H1 (cell line): Measurements from ENCODE around the gene FGD5. TPM values are rescaled to one million over a fixed set of nuclear protein-coding genes. Genes with fewer than 3 reads are reported as not detected.
A peak's percentile ranks its signal among the peaks of the same experiment; 100 is the strongest.

Experiments
- CTCF ChIA-PET: fragments of 300-600 bp; sonication (Branson Sonifier 250); formaldehyde crosslinking; loops from one replicate; lab custom pipeline; 2021; ENCODE audit not compliant: partially characterized antibody; lab: Charles Lee
- POLR2A ChIA-PET: fragments of 300-600 bp; sonication (Branson Sonifier 250); formaldehyde crosslinking; loops from one replicate; lab custom pipeline; 2021; ENCODE audit warnings: inconsistent platforms; ENCODE audit not compliant: partially characterized antibody; lab: Charles Lee
- DNase-seq, 2 experiments: peaks; one replicate each; pipeline versions ENCODE4 v3.0.0 to v3.0.0-alpha.2; 2010 to 2022; ENCODE audit warnings: low spot score in 2 of 2, low read depth in 1 of 2, mixed read lengths in 1 of 2
- FAIRE-seq: peaks from 2 replicates; lab custom pipeline; 2011; peaks lifted over from hg19 to GRCh38; lab: Jason Lieb, UNC
- H2AFZ ChIP-seq: 2 replicates; pipeline ENCODE4 v1.8.1; 2012; ENCODE audit warnings: low read length, inconsistent platforms
- H2AK5ac ChIP-seq: 2 replicates; pipeline ENCODE4 v1.6.1; 2013; ENCODE audit warnings: low read depth, low read length
- H2BK120ac ChIP-seq: replicated peaks from 2 replicates; pipeline ENCODE3; 2013; ENCODE audit warnings: low read depth, low read length, inconsistent platforms
- H2BK12ac ChIP-seq: 2 replicates; pipeline ENCODE4 v1.6.1; 2013; ENCODE audit warnings: low read depth, low read length
- H2BK15ac ChIP-seq: 2 replicates; pipeline ENCODE4 v1.6.1; 2013; ENCODE audit warnings: low read length
- H2BK20ac ChIP-seq: 2 replicates; pipeline ENCODE4 v1.6.1; 2013; ENCODE audit warnings: low read length
- H2BK5ac ChIP-seq: 2 replicates; pipeline ENCODE4 v1.6.1; 2013; ENCODE audit warnings: low read depth, low read length
- H3K14ac ChIP-seq: 2 replicates; pipeline ENCODE4 v1.6.1; 2013; ENCODE audit warnings: inconsistent platforms; ENCODE audit not compliant: insufficient read length
- H3K18ac ChIP-seq: 2 replicates; pipeline ENCODE4 v1.6.1; 2013; ENCODE audit warnings: low read length; ENCODE audit errors: extremely low read depth
- H3K23ac ChIP-seq: 2 replicates; pipeline ENCODE4 v1.6.1; 2013; ENCODE audit warnings: inconsistent platforms; ENCODE audit not compliant: insufficient read length
- H3K23me2 ChIP-seq: 2 replicates; pipeline ENCODE4 v1.6.1; 2013; ENCODE audit warnings: low read depth, low read length
- H3K27ac ChIP-seq: 2 replicates; pipeline ENCODE4 v1.6.1; 2011; ENCODE audit warnings: low read depth, low read length, inconsistent platforms
- H3K27me3 ChIP-seq, 4 experiments: replicated peaks in 1 of 4; 1 replicate in 1 of 4; 2 replicates in 3 of 4; pipeline versions ENCODE4 v1.6.1 to v1.8.1; 2011 to 2013; ENCODE audit warnings: low read length in 3 of 4, mild to moderate bottlenecking in 3 of 4, inconsistent platforms in 2 of 4, mixed read lengths in 2 of 4, moderate library complexity in 1 of 4; ENCODE audit not compliant: control insufficient read depth in 3 of 4, insufficient read depth in 3 of 4; ENCODE audit errors: extremely low read depth in 1 of 4
- H3K36me3 ChIP-seq, 4 experiments: 2 replicates each; pipeline versions ENCODE4 v1.6.1 to v1.8.1; 2011 to 2013; ENCODE audit warnings: mild to moderate bottlenecking in 4 of 4, low read length in 3 of 4, moderate library complexity in 2 of 4, control low read depth in 1 of 4, inconsistent platforms in 1 of 4; ENCODE audit not compliant: insufficient read depth in 4 of 4, control insufficient read depth in 2 of 4
- H3K4ac ChIP-seq: replicated peaks from 2 replicates; pipeline ENCODE3; 2013; ENCODE audit warnings: low read length, low read depth, mixed read lengths, inconsistent platforms; ENCODE audit not compliant: insufficient read length
- H3K4me1 ChIP-seq, 4 experiments: replicated peaks in 1 of 4; 1 replicate in 1 of 4; 2 replicates in 3 of 4; pipeline versions ENCODE4 v1.6.1 to v1.8.1; 2011 to 2013; ENCODE audit warnings: low read length in 3 of 4, inconsistent platforms in 2 of 4, mixed read lengths in 1 of 4; ENCODE audit not compliant: insufficient read depth in 4 of 4, control insufficient read depth in 3 of 4
- H3K4me2 ChIP-seq, 2 experiments: 2 replicates each; pipeline versions ENCODE4 v1.6.1 to v1.8.1; 2011 to 2013; ENCODE audit warnings: low read depth in 2 of 2, low read length in 2 of 2, control low read depth in 1 of 2, inconsistent platforms in 1 of 2, mild to moderate bottlenecking in 1 of 2; ENCODE audit not compliant: insufficient read depth in 1 of 2
- H3K4me3 ChIP-seq, 4 experiments: fragments of 200-600, 300-600 bp in 1 of 4; sonication (generic), shearing (Covaris generic), sonication (Bioruptor Twin) in 1 of 4; 2 replicates each; pipeline versions ENCODE4 v1.5.1 to v1.8.1; 2011 to 2016; ENCODE audit warnings: low read length in 4 of 4, low read depth in 3 of 4, control low read depth in 2 of 4, inconsistent platforms in 2 of 4, mild to moderate bottlenecking in 2 of 4, mixed read lengths in 1 of 4, moderate library complexity in 1 of 4; ENCODE audit not compliant: insufficient read depth in 2 of 4; ENCODE audit errors: extremely low read depth in 1 of 4
- H3K56ac ChIP-seq: replicated peaks from 2 replicates; pipeline ENCODE3; 2013; ENCODE audit warnings: low read depth, mild to moderate bottlenecking, mixed read lengths, low read length, inconsistent platforms; ENCODE audit not compliant: insufficient read length
- H3K79me1 ChIP-seq: 2 replicates; pipeline ENCODE4 v1.6.1; 2013; ENCODE audit warnings: low read depth, low read length, control low read depth
- H3K79me2 ChIP-seq, 2 experiments: 2 replicates each; pipeline versions ENCODE4 v1.6.1 to v1.8.1; 2012 to 2013; ENCODE audit warnings: low read length in 2 of 2, mild to moderate bottlenecking in 2 of 2, inconsistent platforms in 1 of 2; ENCODE audit not compliant: insufficient read depth in 2 of 2, control insufficient read depth in 1 of 2
- H3K9ac ChIP-seq, 4 experiments: replicated peaks in 1 of 4; 1 replicate in 1 of 4; 2 replicates in 3 of 4; pipeline versions ENCODE4 v1.6.1 to v1.8.1; 2011 to 2013; ENCODE audit warnings: low read depth in 3 of 4, low read length in 3 of 4, control low read depth in 2 of 4, mild to moderate bottlenecking in 2 of 4, moderate library complexity in 2 of 4, inconsistent platforms in 1 of 4; ENCODE audit errors: extremely low read depth in 1 of 4
- H3K9me3 ChIP-seq, 2 experiments: 2 replicates each; pipeline versions ENCODE4 v1.6.1 to v1.8.1; 2012 to 2013; ENCODE audit warnings: mild to moderate bottlenecking in 2 of 2, moderate library complexity in 2 of 2, control low read depth in 1 of 2, inconsistent platforms in 1 of 2, low read depth in 1 of 2, low read length in 1 of 2, mixed read lengths in 1 of 2; ENCODE audit not compliant: insufficient read depth in 2 of 2
- H4K20me1 ChIP-seq, 2 experiments: replicated peaks in 1 of 2; 2 replicates each; pipeline versions ENCODE3 to v1.8.1; 2011 to 2013; ENCODE audit warnings: inconsistent platforms in 2 of 2, low read length in 2 of 2, mild to moderate bottlenecking in 1 of 2; ENCODE audit not compliant: insufficient read depth in 2 of 2, control insufficient read depth in 1 of 2
- H4K5ac ChIP-seq: 2 replicates; pipeline ENCODE4 v1.6.1; 2013; ENCODE audit warnings: low read length, low read depth, mixed read lengths, inconsistent platforms; ENCODE audit not compliant: insufficient read length
- H4K8ac ChIP-seq: 2 replicates; pipeline ENCODE4 v1.8.0; 2013; ENCODE audit warnings: mild to moderate bottlenecking, moderate library complexity, low read length, inconsistent platforms; ENCODE audit not compliant: insufficient read depth; ENCODE audit errors: extremely low read depth
- H4K91ac ChIP-seq: replicated peaks from 2 replicates; pipeline ENCODE3; 2013; ENCODE audit warnings: low read length, mixed read lengths, inconsistent platforms; ENCODE audit not compliant: insufficient read length
- BCL11A ChIP-seq, 2 experiments: IDR thresholded peaks; one replicate each; pipeline ENCODE4 v1.6.1; 2011; ENCODE audit warnings: low read depth in 2 of 2, low read length in 2 of 2, mild to moderate bottlenecking in 2 of 2
- EGR1 ChIP-seq: IDR thresholded peaks from 2 replicates; pipeline ENCODE4 v1.6.1; 2011; ENCODE audit warnings: low read depth, low read length, borderline replicate concordance
- KDM4A ChIP-seq: IDR thresholded peaks from one replicate; pipeline ENCODE4 v1.7.1; 2012; ENCODE audit warnings: low read depth, mild to moderate bottlenecking, moderate library complexity, low read length, inconsistent platforms; ENCODE audit not compliant: severe bottlenecking
- WGBS, 2 experiments: shearing (Covaris generic) in 1 of 2; methylation state at CpG; one replicate each; pipeline versions ENCODE4 v1.1.6 to v1.1.7; 2013 to 2015; ENCODE audit warnings: low lambda C conversion rate in 2 of 2, mixed read lengths in 2 of 2, inconsistent platforms in 1 of 2, low coverage in 1 of 2, missing lambda C conversion rate in 1 of 2; ENCODE audit not compliant: insufficient replicate concordance in 2 of 2, insufficient coverage in 1 of 2, insufficient read length in 1 of 2; ENCODE audit errors: extremely low coverage in 1 of 2, missing lambda C conversion rate in 1 of 2; 5-methylcytosine and 5-hydroxymethylcytosine counted together
- polyA plus RNA-seq, 7 experiments: library from polyadenylated mRNA; depleted of rRNA in 3 of 7; stranded (reverse) in 5 of 7; unstranded in 2 of 7; fragments of >200 nt in 5 of 7; fragments of 200-250 nt in 2 of 7; gene quantifications; 1 replicate in 5 of 7; 2 replicates in 1 of 7; 4 replicates in 1 of 7; pipeline versions ENCODE4 v1.2.1 to v1.2.3, GENCODE V29; 2011 to 2013; ENCODE audit warnings: missing spikeins in 2 of 7, mixed read lengths in 2 of 7
- total RNA-seq: library from RNA; stranded (reverse); fragmentation: NEBNext Ultra II Directional; extraction: Animal tissue kit (Norgen Biotek cat#: 25700); gene quantifications from 2 replicates; pipeline ENCODE4 v1.2.1, GENCODE V29; 2021
- TF ChIP-seq, protein P1 (sequence below): IDR thresholded peaks from 2 replicates; pipeline ENCODE4 v1.6.1; 2011; ENCODE audit warnings: low read depth, mild to moderate bottlenecking, low read length; ENCODE audit not compliant: insufficient read depth

The FGD5 gene
- total and polyA plus RNA-seq, 2 of the 8 experiments (the other 6 are each of a cell fraction or from before 2014, with no cell fraction given), result 4.7 to 14.3 TPM

DNA sequence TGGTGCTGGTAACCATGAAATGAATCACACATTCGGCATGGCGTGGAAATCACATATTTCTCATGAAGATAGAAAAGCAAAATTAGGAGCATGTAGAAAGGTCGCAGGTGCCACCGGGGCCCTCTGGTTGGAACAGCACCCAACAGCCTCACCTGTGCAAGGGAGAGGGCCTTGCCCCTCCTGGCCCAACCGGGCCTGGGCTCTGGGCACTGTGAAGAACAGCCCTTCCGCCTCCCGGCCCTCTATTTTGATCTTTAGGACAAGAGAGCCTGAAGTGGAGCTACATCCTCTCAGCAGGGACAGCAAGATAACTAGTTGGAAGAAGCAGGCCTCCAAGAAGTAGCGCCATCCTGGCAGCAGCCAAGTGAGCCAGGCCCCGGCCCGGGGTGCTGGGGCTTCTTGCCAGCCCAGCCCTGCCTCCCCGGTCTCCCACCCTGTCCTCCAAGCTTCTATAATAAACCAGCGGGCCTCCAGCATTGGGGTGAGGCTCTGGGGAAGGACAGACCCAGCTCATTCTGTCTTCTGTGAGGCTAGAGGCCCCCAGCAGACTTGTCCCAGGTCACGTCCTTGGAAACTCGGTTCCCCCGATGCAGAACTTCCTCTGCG lies 46.1 kb upstream of the FGD5 start:
- Histone ChIP-seq H3K9ac (no peak overlapping the region), H2BK12ac (0 out of 2 replicates have a peak overlapping the region, but pooled peaks have one; percentile 4), H3K27ac (no peak overlapping the region), H2BK120ac (peak overlapping the region; percentile 45), H3K14ac (no peak overlapping the region), H2BK20ac (peak overlapping the region; percentile 72; the same call in 1 of the 2 replicates), H2AK5ac (no peak overlapping the region), H3K4ac (peak overlapping the region; percentile 49), H2BK15ac (no peak overlapping the region; the same call in 1 of the 2 replicates), H3K56ac (no peak overlapping the region), H3K23ac (no peak overlapping the region), H3K36me3 (no peaks in the 10 kb centered on the region), H2BK5ac (0 out of 2 replicates have a peak overlapping the region, but pooled peaks have one; percentile 15)
- POLR2A ChIA-PET, result no interaction called here
- WGBS, 2 experiments, result 92% methylated on average over 14 of the region's 16 CpGs; no CpG with 5 or more reads in 1 of the 2 experiments
- TF ChIP-seq BCL11A (IDR thresholded peaks at IDR 0.05; ENCODE audit: low read depth in 2 of 2, low read length in 2 of 2), result no peak
- no peak for TF ChIP-seq KDM4A
- TF ChIP-seq, protein P1, sequence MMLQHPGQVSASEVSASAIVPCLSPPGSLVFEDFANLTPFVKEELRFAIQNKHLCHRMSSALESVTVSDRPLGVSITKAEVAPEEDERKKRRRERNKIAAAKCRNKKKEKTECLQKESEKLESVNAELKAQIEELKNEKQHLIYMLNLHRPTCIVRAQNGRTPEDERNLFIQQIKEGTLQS, result no peak
- no peak for TF ChIP-seq EGR1
- TF ChIP-seq, all 59 proteins: peak for 0
- Histone ChIP-seq H3K18ac (peak overlapping the region; percentile 78), H3K4me2 (peak overlapping the region in 1 of 2 experiments; percentile 37; a peak in 1 of 4 replicates), H3K79me2 (no peaks in the 10 kb centered on the region), H2AFZ (peak overlapping the region; percentile 79), H3K27me3 (no peaks in the 10 kb centered on the region), H4K8ac (peak overlapping the region; percentile 90; the same call in 1 of the 2 replicates), H3K4me3 (no peak overlapping the region), H3K4me1 (peaks cover 3 to 18% (median 14%) of the 10 kb centered on the region in 4 experiments), H4K91ac (peak overlapping the region; percentile 84), H3K9me3 (no peaks in the 10 kb centered on the region), H3K79me1 (no peaks in the 10 kb centered on the region), H4K5ac (peak overlapping the region; percentile 64), H4K20me1 (no peaks in the 10 kb centered on the region), H3K23me2 (no peaks in the 10 kb centered on the region)
- DNase-seq (peak in 1 of 2 experiments; percentile 44), FAIRE-seq (no peak)
- CTCF ChIA-PET, result interaction anchor here (0.7 to 2.9 kb wide), 7 partner anchors 9 to 154 kb away, joined by 3 to 18 read pairs (median 6); partner anchors contain the start of gene C3orf20
